Measurements from ENCODE around the gene PIP5K1C.

The PIP5K1C gene

GRCh38 chr19:3645067-3645396, 55.2 kb downstream of the PIP5K1C start:
- peaks cover 4% of the 10 kb centered on the region for H3K36me3 Mint-ChIP-seq (ENCODE audit: low read depth)
- no peak for TF ChIP-seq CTCF (IDR thresholded peaks at IDR 0.05; ENCODE audit: unreplicated experiment in 3 of 3)
- H3K4me1 Mint-ChIP-seq, result no peaks in the 10 kb centered on the region
- no peaks in the 10 kb centered on the region for H3K27me3 Mint-ChIP-seq (ENCODE audit: low read depth)
- H3K9me3 Mint-ChIP-seq, result no peaks in the 10 kb centered on the region
- no peak overlapping the region for H3K4me3 Mint-ChIP-seq
- H3K27ac Mint-ChIP-seq, result no peak overlapping the region

GRCh38 chr19:3644351-3645066, 55.8 kb downstream of the PIP5K1C start:
- Mint-ChIP-seq H3K36me3 (ENCODE audit: low read depth) (peaks cover 8% of the 10 kb centered on the region), H3K4me3 (no peak overlapping the region)

GRCh38 chr19:3643674-3644313, 56.5 kb downstream of the PIP5K1C start:
- TF ChIP-seq CTCF (IDR thresholded peaks at IDR 0.05; ENCODE audit: unreplicated experiment in 3 of 3), result no peak
- Mint-ChIP-seq H3K27me3 (ENCODE audit: low read depth) (no peaks in the 10 kb centered on the region), H3K27ac (no peak overlapping the region), H3K36me3 (ENCODE audit: low read depth) (peaks cover 8% of the 10 kb centered on the region), H3K4me3 (no peak overlapping the region), H3K9me3 (no peaks in the 10 kb centered on the region), H3K4me1 (no peaks in the 10 kb centered on the region)

More at GRCh38 chr19:3644351-3645066, 55.8 kb downstream of the PIP5K1C start:
- no peaks in the 10 kb centered on the region for H3K27me3 Mint-ChIP-seq (ENCODE audit: low read depth)
- no peak for TF ChIP-seq CTCF (IDR thresholded peaks at IDR 0.05; ENCODE audit: unreplicated experiment in 3 of 3)
- no peak overlapping the region for H3K27ac Mint-ChIP-seq
- H3K4me1 Mint-ChIP-seq, result no peaks in the 10 kb centered on the region
- no peaks in the 10 kb centered on the region for H3K9me3 Mint-ChIP-seq

GRCh38 chr19:3642987-3643673, 57.1 kb downstream of the PIP5K1C start:
- Mint-ChIP-seq H3K4me3 (no peak overlapping the region), H3K27me3 (ENCODE audit: low read depth) (no peaks in the 10 kb centered on the region), H3K27ac (no peak overlapping the region), H3K9me3 (no peaks in the 10 kb centered on the region), H3K4me1 (no peaks in the 10 kb centered on the region), H3K36me3 (ENCODE audit: low read depth) (peaks cover 12% of the 10 kb centered on the region)
- TF ChIP-seq CTCF (IDR thresholded peaks at IDR 0.05; ENCODE audit: unreplicated experiment in 3 of 3), result no peak

- Mint-ChIP-seq H3K27ac (no peak overlapping the region), H3K4me1 (no peaks in the 10 kb centered on the region), H3K27me3 (ENCODE audit: low read depth) (no peaks in the 10 kb centered on the region), H3K36me3 (ENCODE audit: low read depth) (peaks cover 12% of the 10 kb centered on the region), H3K4me3 (no peak overlapping the region), H3K9me3 (no peaks in the 10 kb centered on the region)
- TF ChIP-seq CTCF (IDR thresholded peaks at IDR 0.05; ENCODE audit: unreplicated experiment in 3 of 3), result no peak
Measured at GRCh38 chr19:3642296-3642695, 58.0 kb downstream of the PIP5K1C start.
